Activated naive CD8-positive, alpha-beta T cell (primary cell): Measurements from ENCODE around the gene SUGCT.
A peak's percentile ranks its signal among the peaks of the same experiment; 100 is the strongest.
"Not testable (repeated sequence)": the region's sequence is repeated elsewhere in the genome, so short reads cannot be mapped to it uniquely, and the experiment has no call there.

Experiments used
- H3K27ac Mint-ChIP-seq: one replicate; pipeline ENCODE4 v1.8.0; 2021; ENCODE audit warnings: mixed read lengths
- H3K27me3 Mint-ChIP-seq: one replicate; pipeline ENCODE4 v1.8.0; 2021; ENCODE audit warnings: mixed read lengths
- H3K36me3 Mint-ChIP-seq: one replicate; pipeline ENCODE4 v1.8.0; 2021; ENCODE audit warnings: mixed read lengths
- H3K4me1 Mint-ChIP-seq: one replicate; pipeline ENCODE4 v1.8.0; 2021; ENCODE audit warnings: low read depth, mixed read lengths
- H3K4me3 Mint-ChIP-seq: one replicate; pipeline ENCODE4 v1.8.0; 2021; ENCODE audit warnings: mild to moderate bottlenecking, mixed read lengths
- H3K9me3 Mint-ChIP-seq: one replicate; pipeline ENCODE4 v1.8.0; 2021; ENCODE audit warnings: low read depth, mixed read lengths

The SUGCT gene

GRCh38 chr7:40134428-40135316 is at the start of gene SUGCT, which contains the start of gene MPLKIP:
Gene SUGCT (plus strand): TSS chr7:40135005.
Gene MPLKIP (minus strand): TSS chr7:40134622. CDS start chr7:40134567, 55 bp downstream.
- peak within 1 kb of the TSS; percentile 95 for H3K4me3 Mint-ChIP-seq
- peaks cover 6% of the 10 kb centered on the region for H3K36me3 Mint-ChIP-seq
- no peaks in the 10 kb centered on the region for H3K27me3 Mint-ChIP-seq
- no peaks in the 10 kb centered on the region for H3K9me3 Mint-ChIP-seq
- H3K4me1 Mint-ChIP-seq: peaks cover 41% of the 10 kb centered on the region
- H3K27ac Mint-ChIP-seq: peak within 1 kb of the TSS; percentile 99

- no peak overlapping the region for H3K27ac Mint-ChIP-seq
- H3K4me3 Mint-ChIP-seq: no peak overlapping the region
- H3K9me3 Mint-ChIP-seq: no peaks in the 10 kb centered on the region
- no peaks in the 10 kb centered on the region for H3K27me3 Mint-ChIP-seq
- H3K36me3 Mint-ChIP-seq: peaks cover 6% of the 10 kb centered on the region
- peaks cover 9% of the 10 kb centered on the region for H3K4me1 Mint-ChIP-seq
Observed at GRCh38 chr7:40092182-40092581, 42.6 kb upstream of the SUGCT start.

GRCh38 chr7:40093631-40094350 is 41.0 kb upstream of the SUGCT start:
- peaks cover 6% of the 10 kb centered on the region for H3K36me3 Mint-ChIP-seq
- H3K27ac Mint-ChIP-seq: no peak overlapping the region
- H3K27me3 Mint-ChIP-seq: no peaks in the 10 kb centered on the region
- H3K9me3 Mint-ChIP-seq: no peaks in the 10 kb centered on the region
- H3K4me1 Mint-ChIP-seq: peaks cover 9% of the 10 kb centered on the region
- no peak overlapping the region for H3K4me3 Mint-ChIP-seq

- Mint-ChIP-seq H3K4me3 (no peak overlapping the region), H3K27me3 (no peaks in the 10 kb centered on the region), H3K27ac (no peak overlapping the region), H3K9me3 (no peaks in the 10 kb centered on the region), H3K36me3 (peaks cover 6% of the 10 kb centered on the region), H3K4me1 (peaks cover 9% of the 10 kb centered on the region)
Observed at GRCh38 chr7:40095230-40095629, 39.6 kb upstream of the SUGCT start.

- H3K27ac Mint-ChIP-seq: peak overlapping the region; percentile 10
- peaks cover 9% of the 10 kb centered on the region for H3K4me1 Mint-ChIP-seq
- peaks cover 6% of the 10 kb centered on the region for H3K36me3 Mint-ChIP-seq
- no peak overlapping the region for H3K4me3 Mint-ChIP-seq
- no peaks in the 10 kb centered on the region for H3K27me3 Mint-ChIP-seq
- H3K9me3 Mint-ChIP-seq: no peaks in the 10 kb centered on the region
Observed at GRCh38 chr7:40095695-40096327, 39.0 kb upstream of the SUGCT start.

- no peaks in the 10 kb centered on the region for H3K27me3 Mint-ChIP-seq
- peak overlapping the region; percentile 34 for H3K27ac Mint-ChIP-seq
- H3K9me3 Mint-ChIP-seq: no peaks in the 10 kb centered on the region
- H3K4me1 Mint-ChIP-seq: peaks cover 9% of the 10 kb centered on the region
- H3K4me3 Mint-ChIP-seq: no peak overlapping the region
- H3K36me3 Mint-ChIP-seq: peaks cover 5% of the 10 kb centered on the region
Observed at GRCh38 chr7:40097728-40098127, 37.1 kb upstream of the SUGCT start.

- H3K27ac Mint-ChIP-seq: no peak overlapping the region
- H3K27me3 Mint-ChIP-seq: no peaks in the 10 kb centered on the region
- no peaks in the 10 kb centered on the region for H3K9me3 Mint-ChIP-seq
- H3K4me3 Mint-ChIP-seq: no peak overlapping the region
- H3K36me3 Mint-ChIP-seq: peaks cover 4% of the 10 kb centered on the region
- peaks cover 9% of the 10 kb centered on the region for H3K4me1 Mint-ChIP-seq
Observed at GRCh38 chr7:40098810-40099209, 36.0 kb upstream of the SUGCT start.

- Mint-ChIP-seq H3K27me3 (no peaks in the 10 kb centered on the region), H3K4me1 (peaks cover 7% of the 10 kb centered on the region), H3K9me3 (no peaks in the 10 kb centered on the region), H3K4me3 (no peak overlapping the region), H3K36me3 (peaks cover 2% of the 10 kb centered on the region), H3K27ac (no peak overlapping the region)
Observed at GRCh38 chr7:40099837-40100236, 35.0 kb upstream of the SUGCT start.

- H3K9me3 Mint-ChIP-seq: no peaks in the 10 kb centered on the region
- peaks cover under 1% of the 10 kb centered on the region for H3K4me1 Mint-ChIP-seq
- peaks cover under 1% of the 10 kb centered on the region for H3K36me3 Mint-ChIP-seq
- H3K27ac Mint-ChIP-seq: no peak overlapping the region
- no peak overlapping the region for H3K4me3 Mint-ChIP-seq
- H3K27me3 Mint-ChIP-seq: no peaks in the 10 kb centered on the region
Observed at GRCh38 chr7:40101201-40101600, 33.6 kb upstream of the SUGCT start.

GRCh38 chr7:40102897-40103296 is 31.9 kb upstream of the SUGCT start:
- no peaks in the 10 kb centered on the region for H3K9me3 Mint-ChIP-seq
- H3K27me3 Mint-ChIP-seq: no peaks in the 10 kb centered on the region
- H3K36me3 Mint-ChIP-seq: no peaks in the 10 kb centered on the region
- no peak overlapping the region for H3K4me3 Mint-ChIP-seq
- H3K4me1 Mint-ChIP-seq: no peaks in the 10 kb centered on the region
- H3K27ac Mint-ChIP-seq: no peak overlapping the region

GRCh38 chr7:40105879-40106473 is 28.8 kb upstream of the SUGCT start:
- H3K36me3 Mint-ChIP-seq: peaks cover 4% of the 10 kb centered on the region
- no peak overlapping the region for H3K27ac Mint-ChIP-seq
- H3K4me3 Mint-ChIP-seq: no peak overlapping the region
- H3K27me3 Mint-ChIP-seq: no peaks in the 10 kb centered on the region
- H3K9me3 Mint-ChIP-seq: no peaks in the 10 kb centered on the region
- H3K4me1 Mint-ChIP-seq: no peaks in the 10 kb centered on the region

GRCh38 chr7:40115936-40116335 is 18.9 kb upstream of the SUGCT start:
- no peaks in the 10 kb centered on the region for H3K4me1 Mint-ChIP-seq
- peaks cover 4% of the 10 kb centered on the region for H3K36me3 Mint-ChIP-seq
- H3K27ac Mint-ChIP-seq: no peak overlapping the region
- H3K4me3 Mint-ChIP-seq: no peak overlapping the region
- no peaks in the 10 kb centered on the region for H3K27me3 Mint-ChIP-seq
- H3K9me3 Mint-ChIP-seq: no peaks in the 10 kb centered on the region

GRCh38 chr7:40117199-40117598 is 17.6 kb upstream of the SUGCT start:
- not testable (repeated sequence) for H3K27me3 Mint-ChIP-seq, H3K4me3 Mint-ChIP-seq, H3K36me3 Mint-ChIP-seq, H3K4me1 Mint-ChIP-seq, H3K9me3 Mint-ChIP-seq, H3K27ac Mint-ChIP-seq

GRCh38 chr7:40118201-40118600 is 16.6 kb upstream of the SUGCT start:
- H3K4me3 Mint-ChIP-seq, H3K27ac Mint-ChIP-seq, H3K36me3 Mint-ChIP-seq, H3K9me3 Mint-ChIP-seq, H3K4me1 Mint-ChIP-seq, H3K27me3 Mint-ChIP-seq: not testable (repeated sequence)

GRCh38 chr7:40120020-40120419 is 14.8 kb upstream of the SUGCT start:
- H3K9me3 Mint-ChIP-seq: no peaks in the 10 kb centered on the region
- H3K27me3 Mint-ChIP-seq: no peaks in the 10 kb centered on the region
- H3K27ac Mint-ChIP-seq: no peak overlapping the region
- no peak overlapping the region for H3K4me3 Mint-ChIP-seq
- H3K4me1 Mint-ChIP-seq: no peaks in the 10 kb centered on the region
- H3K36me3 Mint-ChIP-seq: peaks cover 3% of the 10 kb centered on the region
